HepG2 (cell line): ENCODE results near the gene RNF11. TPM values are rescaled to one million over a fixed set of nuclear protein-coding genes. Genes with fewer than 3 reads are reported as not detected.

Experiments
- ATAC-seq: fragments of 200-7000 bp; cut with Tn5 transposase; 3 replicates; pipeline ENCODE4 v1.9.1; 2020; ENCODE audit warnings: mild to moderate bottlenecking, moderate library complexity
- BruUV-seq: library from RNA; stranded (reverse); fragments of 400-500 nt; replicated peaks from 2 replicates; lab custom pipeline; 2021; lab: Mats Ljungman, UMichigan
- CTCF ChIA-PET: fragments of 300-600 bp; formaldehyde crosslinking; extraction: SDS; loops from one replicate; lab custom pipeline; 2021; ENCODE audit warnings: low total read pairs, inconsistent platforms, low intra/inter-chr PET ratio; lab: Yijun Ruan, JAX
- POLR2A ChIA-PET: fragments of 350-600 bp; sonication (Branson Sonifier 250); formaldehyde crosslinking; loops from one replicate; lab custom pipeline; 2020; ENCODE audit warnings: antibody characterized with exemption, inconsistent platforms; lab: Yijun Ruan, JAX
- DNase-seq: peaks from one replicate; pipeline ENCODE4 v3.0.0-alpha.2; 2015; ENCODE audit warnings: low spot score
- FAIRE-seq: peaks from 3 replicates; lab custom pipeline; 2011; peaks lifted over from hg19 to GRCh38; lab: Jason Lieb, UNC
- H2AFZ ChIP-seq: one replicate; pipeline ENCODE4 v1.6.1; 2011; ENCODE audit warnings: low read length, inconsistent platforms
- H3K27ac ChIP-seq: fragments of 300-600 bp; 3 replicates; pipeline ENCODE4 v1.8.0; 2011; ENCODE audit warnings: mixed run types, mild to moderate bottlenecking, mixed read lengths, low read length, inconsistent platforms; ENCODE audit not compliant: insufficient read depth; ENCODE audit errors: extremely low read length
- H3K27me3 ChIP-seq, 2 experiments: fragments of 200-600 bp in 1 of 2; 2 replicates in 1 of 2; 3 replicates in 1 of 2; pipeline versions ENCODE4 v1.6.0 to v1.8.0; 2011; ENCODE audit warnings: low read length in 2 of 2, mild to moderate bottlenecking in 2 of 2, moderate library complexity in 2 of 2, inconsistent platforms in 1 of 2; ENCODE audit not compliant: insufficient read depth in 2 of 2, control insufficient read depth in 1 of 2
- H3K36me3 ChIP-seq, 2 experiments: fragments of 200-600 bp in 1 of 2; replicated peaks in 1 of 2; 2 replicates in 1 of 2; 3 replicates in 1 of 2; pipeline versions ENCODE4 v1.5.1 to v1.8.0; 2011; ENCODE audit warnings: low read length in 2 of 2, inconsistent platforms in 1 of 2; ENCODE audit not compliant: insufficient read depth in 2 of 2, control insufficient read depth in 1 of 2
- H3K4me1 ChIP-seq: 2 replicates; pipeline ENCODE4 v1.5.1; 2012; ENCODE audit warnings: low read length, inconsistent platforms; ENCODE audit not compliant: insufficient read depth
- H3K4me2 ChIP-seq: 2 replicates; pipeline ENCODE4 v1.6.0; 2011; ENCODE audit warnings: low read depth, low read length, inconsistent platforms
- H3K4me3 ChIP-seq, 3 experiments: fragments of 200-600 bp in 1 of 3; sonication (generic), shearing (Covaris generic) in 1 of 3; replicated peaks in 1 of 3; 2 replicates each; pipeline ENCODE4 v1.5.1; 2011 to 2016; ENCODE audit warnings: low read length in 3 of 3, inconsistent platforms in 2 of 3, low read depth in 2 of 3, mild to moderate bottlenecking in 2 of 3, control low read depth in 1 of 3, mixed read lengths in 1 of 3; ENCODE audit not compliant: insufficient read depth in 1 of 3
- H3K79me2 ChIP-seq: one replicate; pipeline ENCODE4 v1.6.1; 2011; ENCODE audit warnings: low read length, inconsistent platforms; ENCODE audit not compliant: insufficient read depth
- H3K9ac ChIP-seq: 2 replicates; pipeline ENCODE4 v1.6.0; 2011; ENCODE audit warnings: mild to moderate bottlenecking, low read depth, low read length, inconsistent platforms; ENCODE audit not compliant: insufficient read depth
- H3K9me3 ChIP-seq: 2 replicates; pipeline ENCODE4 v1.5.1; 2012; ENCODE audit warnings: mild to moderate bottlenecking, low read length
- H4K20me1 ChIP-seq: 2 replicates; pipeline ENCODE4 v1.6.0; 2011; ENCODE audit warnings: inconsistent platforms, mild to moderate bottlenecking, low read length, moderate library complexity; ENCODE audit not compliant: insufficient read depth
- NFE2 ChIP-seq: sonication (generic); formaldehyde crosslinking; IDR thresholded peaks from 2 replicates; pipeline ENCODE4 v1.4.0; 2020; ENCODE audit warnings: missing genetic modification reagents
- REPIN1 ChIP-seq: sonication (generic); formaldehyde crosslinking; IDR thresholded peaks from 2 replicates; pipeline ENCODE4 v1.8.0; 2022; ENCODE audit warnings: missing genetic modification reagents, low read depth, mild to moderate bottlenecking, borderline replicate concordance
- ZBTB20 ChIP-seq: sonication (generic); formaldehyde crosslinking; IDR thresholded peaks from 2 replicates; pipeline ENCODE4 v1.8.1; 2023; ENCODE audit warnings: missing genetic modification reagents, low read depth, mild to moderate bottlenecking, borderline replicate concordance
- ZNF121 ChIP-seq: sonication (generic); formaldehyde crosslinking; IDR thresholded peaks from 2 replicates; pipeline ENCODE4 v1.5.0; 2020; ENCODE audit warnings: mild to moderate bottlenecking, missing genetic modification reagents
- ZNF574 ChIP-seq: sonication (generic); formaldehyde crosslinking; IDR thresholded peaks from 2 replicates; pipeline ENCODE4 v1.4.0; 2020; ENCODE audit warnings: missing genetic modification reagents
- WGBS: methylation state at CpG from one replicate; pipeline ENCODE4 v1.1.6; 2017; ENCODE audit warnings: low lambda C conversion rate; 5-methylcytosine and 5-hydroxymethylcytosine counted together
- in situ Hi-C: cut with HindIII; loops from 2 replicates; pipeline ENCODE4 v1.10.0; 2017; ENCODE audit warnings: low pct_unique_long_range_greater_than_20kb; ENCODE audit not compliant: extremely low pct_ligation_motif_present
- intact Hi-C: fragments of 100-400 bp; cut with micrococcal nuclease; formaldehyde crosslinking; loops from one replicate; pipeline ENCODE4 v1.10.0; 2022; ENCODE audit not compliant: unreplicated experiment
- polyA plus RNA-seq, 8 experiments: library from polyadenylated mRNA; depleted of rRNA in 3 of 8; stranded (reverse) in 7 of 8; unstranded in 1 of 8; fragments of >200 nt; fragmentation: Illumina TruSeq in 4 of 8; extraction: Trizol in 4 of 8; gene quantifications; 2 replicates each; pipeline versions ENCODE4 v1.2.1 to v1.2.3, GENCODE V29; 2011 to 2016; ENCODE audit warnings: low read depth in 4 of 8, missing spikeins in 1 of 8, mixed read lengths in 1 of 8; ENCODE audit not compliant: insufficient read depth in 1 of 8
- total RNA-seq, 5 experiments: library from RNA; depleted of rRNA; stranded (reverse); fragments of >200 nt; fragmentation: Illumina TruSeq; extraction: Trizol; gene quantifications; 2 replicates each; pipeline ENCODE4 v1.2.3, GENCODE V29; 2016; ENCODE audit warnings: low read depth in 1 of 5

The RNF11 gene
- total and polyA plus RNA-seq, 2 of the 13 experiments (the other 11 are each of a cell fraction or from before 2014, with no cell fraction given) = 41.2 to 48.8 TPM

- Histone ChIP-seq H3K36me3 (no peaks in the 10 kb centered on the region), H3K79me2 (peaks cover 77% of the 10 kb centered on the region), H3K27me3 (no peaks in the 10 kb centered on the region), H3K4me3 (no peak overlapping the region), H3K9ac (no peak overlapping the region), H3K9me3 (no peaks in the 10 kb centered on the region), H3K4me1 (peaks cover 20% of the 10 kb centered on the region), H2AFZ (no peak overlapping the region), H3K4me2 (no peak overlapping the region), H3K27ac (no peak overlapping the region), H4K20me1 (peaks cover 38% of the 10 kb centered on the region)
- WGBS = 95% methylated on average over 5 of the region's 5 CpGs
- in situ Hi-C loops (no loop called here), intact Hi-C loops (no loop called here)
- POLR2A ChIA-PET = no interaction called here
- FAIRE-seq = no peak
- CTCF ChIA-PET = no interaction called here
- ATAC-seq = no peak
- BruUV-seq = no TSS peak
- TF ChIP-seq ZNF121 (CRISPR knock-in tag) (0 out of 2 replicates have a peak, but pooled peaks have one; percentile 7), NFE2 (CRISPR knock-in tag) (no peak), ZBTB20 (no peak)
- no peak for DNase-seq
Observed at GRCh38 chr1:51253691-51254090, 17.6 kb downstream of the RNF11 start.

GRCh38 chr1:51255331-51255730 lies 19.3 kb downstream of the RNF11 start:
- FAIRE-seq (no peak), DNase-seq (no peak), ATAC-seq (no peak)
- H3K4me1 ChIP-seq = peaks cover 4% of the 10 kb centered on the region
- H3K36me3 ChIP-seq = no peaks in the 10 kb centered on the region
- no peaks in the 10 kb centered on the region for H3K27me3 ChIP-seq
- no peak overlapping the region for H3K9ac ChIP-seq
- H3K9me3 ChIP-seq = no peaks in the 10 kb centered on the region
- POLR2A ChIA-PET = no interaction called here
- no peak overlapping the region for H3K4me2 ChIP-seq
- no peak overlapping the region for H2AFZ ChIP-seq
- in situ Hi-C loops = no loop called here
- CTCF ChIA-PET = no interaction called here
- peaks cover 30% of the 10 kb centered on the region; the same call in 1 of the 2 replicates for H4K20me1 ChIP-seq
- WGBS = 98% methylated on average over 3 of the region's 3 CpGs
- BruUV-seq = no TSS peak
- intact Hi-C loops = no loop called here
- TF ChIP-seq ZNF574 = no peak
- no peak for TF ChIP-seq REPIN1 (CRISPR knock-in tag)
- no peak overlapping the region for H3K27ac ChIP-seq
- H3K79me2 ChIP-seq = peaks cover 77% of the 10 kb centered on the region
- H3K4me3 ChIP-seq = no peak overlapping the region
